ENCODE measurements around the gene CCDC7. TPM values are rescaled to one million over a fixed set of nuclear protein-coding genes. Genes with fewer than 3 reads are reported as not detected.

Gene CCDC7
- total RNA-seq, 2 experiments from 2014 or later, result 69.4 to 72.9 TPM

DNA sequence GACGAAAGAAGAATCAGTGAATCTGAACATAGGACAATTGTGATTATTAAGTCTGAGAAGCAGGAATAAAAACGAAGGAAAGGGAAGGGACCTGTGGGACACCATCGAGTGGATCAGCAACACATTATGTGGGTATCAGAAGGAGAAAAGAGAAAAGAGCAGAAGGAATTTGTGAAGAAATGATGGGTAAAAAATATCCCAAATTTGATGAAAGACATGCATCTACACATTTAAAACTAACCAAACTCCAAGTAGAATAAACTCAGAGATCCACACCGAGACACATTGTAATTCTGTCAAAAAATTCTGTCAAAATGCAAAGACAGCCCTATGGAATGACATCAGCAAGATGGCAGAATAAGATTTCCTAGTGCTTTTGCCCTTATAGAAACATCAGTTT is 341.0 kb downstream of the CCDC7 start:
- peaks cover 0 to 27% of the 10 kb centered on the region in 2 experiments for H3K9me3 ChIP-seq (ENCODE audit: control insufficient read depth in 1 of 2, insufficient read depth in 1 of 2, low read length in 2 of 2)
- H3K36me3 Mint-ChIP-seq (ENCODE audit: low read depth), result no peaks in the 10 kb centered on the region
- H3K27me3 ChIP-seq (ENCODE audit: control insufficient read depth in 1 of 2, insufficient read depth in 2 of 2, low read length in 2 of 2), result no peaks in the 10 kb centered on the region
- H3K36me3 ChIP-seq (ENCODE audit: insufficient read depth, low read length), result no peaks in the 10 kb centered on the region
- H3K9me3 Mint-ChIP-seq, result peaks cover 6% of the 10 kb centered on the region
- H3K4me1 ChIP-seq (ENCODE audit: insufficient read depth, low read length), result no peaks in the 10 kb centered on the region
- no peaks in the 10 kb centered on the region for H3K4me1 Mint-ChIP-seq (ENCODE audit: low read depth)
- H3K27me3 Mint-ChIP-seq, result no peaks in the 10 kb centered on the region
- ChIA-PET POLR2A (no interaction called here), CTCF (no interaction called here)
- ATAC-seq (ENCODE audit: poor library complexity), result no peak
- no peak overlapping the region for H3K27ac ChIP-seq (ENCODE audit: low read depth in 1 of 2, low read length in 2 of 2)
- DNase-seq, result no peak
- no peak overlapping the region for H3K4me3 ChIP-seq (ENCODE audit: low read length)
- TF ChIP-seq, protein P1, sequence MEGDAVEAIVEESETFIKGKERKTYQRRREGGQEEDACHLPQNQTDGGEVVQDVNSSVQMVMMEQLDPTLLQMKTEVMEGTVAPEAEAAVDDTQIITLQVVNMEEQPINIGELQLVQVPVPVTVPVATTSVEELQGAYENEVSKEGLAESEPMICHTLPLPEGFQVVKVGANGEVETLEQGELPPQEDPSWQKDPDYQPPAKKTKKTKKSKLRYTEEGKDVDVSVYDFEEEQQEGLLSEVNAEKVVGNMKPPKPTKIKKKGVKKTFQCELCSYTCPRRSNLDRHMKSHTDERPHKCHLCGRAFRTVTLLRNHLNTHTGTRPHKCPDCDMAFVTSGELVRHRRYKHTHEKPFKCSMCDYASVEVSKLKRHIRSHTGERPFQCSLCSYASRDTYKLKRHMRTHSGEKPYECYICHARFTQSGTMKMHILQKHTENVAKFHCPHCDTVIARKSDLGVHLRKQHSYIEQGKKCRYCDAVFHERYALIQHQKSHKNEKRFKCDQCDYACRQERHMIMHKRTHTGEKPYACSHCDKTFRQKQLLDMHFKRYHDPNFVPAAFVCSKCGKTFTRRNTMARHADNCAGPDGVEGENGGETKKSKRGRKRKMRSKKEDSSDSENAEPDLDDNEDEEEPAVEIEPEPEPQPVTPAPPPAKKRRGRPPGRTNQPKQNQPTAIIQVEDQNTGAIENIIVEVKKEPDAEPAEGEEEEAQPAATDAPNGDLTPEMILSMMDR (IDR thresholded peaks at IDR 0.05), result no peak
- H3K27ac Mint-ChIP-seq, result no peak overlapping the region
- intact Hi-C loops (cut with DNase I, micrococcal nuclease), result no loop called here
- H3K4me3 Mint-ChIP-seq, result no peak overlapping the region

DNA sequence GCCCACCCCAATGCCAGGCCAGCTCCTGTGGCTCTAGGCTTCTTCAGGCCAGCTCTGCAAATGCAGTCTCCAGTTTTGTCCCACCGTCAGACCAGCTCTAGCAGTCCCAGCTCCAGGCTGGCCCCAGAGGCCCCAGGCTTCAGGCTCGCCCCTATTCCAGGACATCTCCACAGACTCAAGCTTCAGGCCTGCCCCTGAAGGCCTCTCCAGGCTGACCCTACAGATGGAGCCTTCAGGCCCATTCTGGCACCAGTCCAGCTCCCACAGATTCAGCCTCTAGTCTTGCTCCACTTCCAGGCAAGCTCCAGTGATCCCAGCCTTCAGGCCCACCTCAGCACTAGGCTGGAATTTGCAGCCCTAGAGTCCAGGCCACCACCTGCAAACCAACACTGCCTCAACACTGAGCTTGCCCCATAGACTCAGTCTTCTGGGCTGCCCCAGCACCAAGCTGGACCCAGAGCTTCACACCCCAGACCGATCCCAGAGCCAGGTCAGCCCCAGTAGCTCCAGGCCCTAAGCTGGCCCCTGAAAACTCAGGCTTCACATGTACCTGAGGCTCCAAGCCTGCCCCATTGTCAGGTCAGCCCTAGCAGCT is 341.8 kb downstream of the CCDC7 start:
- Histone ChIP-seq H3K36me3 (ENCODE audit: insufficient read depth, low read length) (no peaks in the 10 kb centered on the region), H3K27ac (ENCODE audit: low read depth in 1 of 2, low read length in 2 of 2) (no peak overlapping the region), H3K4me1 (ENCODE audit: insufficient read depth, low read length) (no peaks in the 10 kb centered on the region), H3K9me3 (ENCODE audit: control insufficient read depth in 1 of 2, insufficient read depth in 1 of 2, low read length in 2 of 2) (peaks cover 0 to 27% of the 10 kb centered on the region in 2 experiments), H3K27me3 (ENCODE audit: control insufficient read depth in 1 of 2, insufficient read depth in 2 of 2, low read length in 2 of 2) (no peaks in the 10 kb centered on the region), H3K4me3 (ENCODE audit: low read length) (no peak overlapping the region)
- intact Hi-C loops (cut with DNase I, micrococcal nuclease), result no loop called here
- POLR2A ChIA-PET, result no interaction called here
- Mint-ChIP-seq H3K27ac (no peak overlapping the region), H3K9me3 (peaks cover 6% of the 10 kb centered on the region), H3K27me3 (no peaks in the 10 kb centered on the region), H3K36me3 (ENCODE audit: low read depth) (no peaks in the 10 kb centered on the region), H3K4me3 (no peak overlapping the region), H3K4me1 (ENCODE audit: low read depth) (no peaks in the 10 kb centered on the region)
- ATAC-seq (ENCODE audit: poor library complexity) (no peak), DNase-seq (no peak)
- CTCF ChIA-PET, result no interaction called here
- TF ChIP-seq, protein P1 (IDR thresholded peaks at IDR 0.05), result no peak

DNA sequence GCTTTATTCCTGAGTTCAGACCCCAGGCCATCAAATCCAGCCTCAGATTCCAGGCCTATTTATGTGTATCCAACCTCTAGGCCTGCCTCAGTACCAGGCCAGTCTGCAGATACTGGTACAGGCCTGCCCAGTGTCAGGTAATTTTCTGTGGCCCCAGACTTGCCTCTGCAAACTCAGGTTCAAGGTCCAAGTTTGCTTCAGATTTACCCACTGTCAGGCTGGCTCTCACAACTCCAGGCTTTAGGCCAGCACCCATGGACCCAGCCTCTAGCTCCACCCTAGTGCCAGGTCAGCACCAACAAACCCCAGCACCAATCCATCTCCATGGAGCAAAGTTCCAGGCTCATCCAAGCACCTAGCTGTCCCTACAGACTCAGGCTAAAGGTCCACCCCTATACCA is 342.4 kb downstream of the CCDC7 start:
- Histone ChIP-seq H3K9me3 (ENCODE audit: control insufficient read depth in 1 of 2, insufficient read depth in 1 of 2, low read length in 2 of 2) (peaks cover 0 to 27% of the 10 kb centered on the region in 2 experiments), H3K36me3 (ENCODE audit: insufficient read depth, low read length) (no peaks in the 10 kb centered on the region), H3K27ac (ENCODE audit: low read depth in 1 of 2, low read length in 2 of 2) (no peak overlapping the region), H3K4me1 (ENCODE audit: insufficient read depth, low read length) (no peaks in the 10 kb centered on the region), H3K4me3 (ENCODE audit: low read length) (no peak overlapping the region), H3K27me3 (ENCODE audit: control insufficient read depth in 1 of 2, insufficient read depth in 2 of 2, low read length in 2 of 2) (no peaks in the 10 kb centered on the region)
- CTCF ChIA-PET, result no interaction called here
- H3K9me3 Mint-ChIP-seq, result peaks cover 6% of the 10 kb centered on the region
- TF ChIP-seq, protein P1 (IDR thresholded peaks at IDR 0.05), result no peak
- POLR2A ChIA-PET, result interaction anchor here (0.5 kb wide), 1 partner anchor 686 kb away, joined by 3 read pairs; no protein-coding TSS in a partner anchor
- ATAC-seq (ENCODE audit: poor library complexity) (no peak), DNase-seq (no peak)
- intact Hi-C loops (cut with DNase I, micrococcal nuclease), result no loop called here
- no peaks in the 10 kb centered on the region for H3K27me3 Mint-ChIP-seq
- no peaks in the 10 kb centered on the region for H3K4me1 Mint-ChIP-seq (ENCODE audit: low read depth)
- H3K36me3 Mint-ChIP-seq (ENCODE audit: low read depth), result no peaks in the 10 kb centered on the region
- no peak overlapping the region for H3K27ac Mint-ChIP-seq
- no peak overlapping the region for H3K4me3 Mint-ChIP-seq
